Stimulated activated effector memory CD8-positive, alpha-beta T cell treated with anti-CD3 and anti-CD28 coated beads, Interleukin-12 subunit alpha, Interleukin-12 subunit beta, amount 100 ng/mL, for 72 hours (primary cell): Measurements from ENCODE around the gene PADI6.
"Not testable (repeated sequence)": the region's sequence is repeated elsewhere in the genome, so short reads cannot be mapped to it uniquely, and the experiment has no call there.

Source experiments
- ATAC-seq: fragments of 150-1000 bp; cut with Tn5 transposase; 2 replicates; pipeline ENCODE4 v1.10.0; 2021
- DNase-seq, 2 donors: peaks; one replicate each; pipeline ENCODE4 v3.0.0; 2021 to 2022; ENCODE audit warnings: low spot score in 2 of 2
- H3K27ac Mint-ChIP-seq: one replicate; pipeline ENCODE4 v1.8.0; 2022; ENCODE audit warnings: mild to moderate bottlenecking, mixed read lengths
- H3K36me3 Mint-ChIP-seq: one replicate; pipeline ENCODE4 v1.8.0; 2022; ENCODE audit warnings: mild to moderate bottlenecking, mixed read lengths
- H3K4me1 Mint-ChIP-seq: one replicate; pipeline ENCODE4 v1.8.0; 2022; ENCODE audit warnings: mixed read lengths
- H3K4me3 Mint-ChIP-seq: one replicate; pipeline ENCODE4 v1.8.0; 2022; ENCODE audit warnings: mild to moderate bottlenecking, mixed read lengths
- H3K9me3 Mint-ChIP-seq: one replicate; pipeline ENCODE4 v1.8.0; 2022; ENCODE audit warnings: mixed read lengths

PADI6 gene

GRCh38 chr1:17372955-17373354 is 959 bp downstream of the PADI6 start:
- no peak for DNase-seq

GRCh38 chr1:17375651-17376050 is 3.7 kb downstream of the PADI6 start:
- DNase-seq: no peak
- no peaks in the 10 kb centered on the region for H3K36me3 Mint-ChIP-seq
- H3K4me3 Mint-ChIP-seq: no peak overlapping the region
- no peaks in the 10 kb centered on the region for H3K4me1 Mint-ChIP-seq
- no peak overlapping the region for H3K27ac Mint-ChIP-seq
- no peaks in the 10 kb centered on the region for H3K9me3 Mint-ChIP-seq
- no peak for ATAC-seq

More at GRCh38 chr1:17372955-17373354, 959 bp downstream of the PADI6 start:
- Mint-ChIP-seq H3K9me3 (no peaks in the 10 kb centered on the region), H3K27ac (no peak overlapping the region), H3K36me3 (no peaks in the 10 kb centered on the region), H3K4me1 (no peaks in the 10 kb centered on the region), H3K4me3 (no peak overlapping the region)
- ATAC-seq: no peak

GRCh38 chr1:17377325-17377953 is 5.4 kb downstream of the PADI6 start:
- DNase-seq (no peak), ATAC-seq (no peak)
- Mint-ChIP-seq H3K36me3 (no peaks in the 10 kb centered on the region), H3K27ac (no peak overlapping the region), H3K9me3 (no peaks in the 10 kb centered on the region), H3K4me1 (no peaks in the 10 kb centered on the region), H3K4me3 (no peak overlapping the region)

GRCh38 chr1:17381161-17381560 is 9.2 kb downstream of the PADI6 start:
- Mint-ChIP-seq H3K27ac (no peak overlapping the region), H3K9me3 (no peaks in the 10 kb centered on the region), H3K4me3 (no peak overlapping the region), H3K36me3 (no peaks in the 10 kb centered on the region), H3K4me1 (no peaks in the 10 kb centered on the region)
- DNase-seq (no peak), ATAC-seq (no peak)

- DNase-seq (no peak), ATAC-seq (no peak)
- peaks cover 17% of the 10 kb centered on the region for H3K4me1 Mint-ChIP-seq
- no peaks in the 10 kb centered on the region for H3K36me3 Mint-ChIP-seq
- H3K4me3 Mint-ChIP-seq: no peak overlapping the region
- no peaks in the 10 kb centered on the region for H3K9me3 Mint-ChIP-seq
- H3K27ac Mint-ChIP-seq: no peak overlapping the region
Observed at GRCh38 chr1:17392199-17392740, 20.3 kb downstream of the PADI6 start.

GRCh38 chr1:17393230-17393629 is 21.2 kb downstream of the PADI6 start:
- H3K27ac Mint-ChIP-seq: peak overlapping the region; percentile 19
- peaks cover 17% of the 10 kb centered on the region for H3K4me1 Mint-ChIP-seq
- no peaks in the 10 kb centered on the region for H3K9me3 Mint-ChIP-seq
- DNase-seq (no peak), ATAC-seq (peak; percentile 67)
- H3K36me3 Mint-ChIP-seq: no peaks in the 10 kb centered on the region
- H3K4me3 Mint-ChIP-seq: peak overlapping the region; percentile 3

GRCh38 chr1:17397910-17398695 is 26.1 kb downstream of the PADI6 start:
- Mint-ChIP-seq H3K9me3 (no peaks in the 10 kb centered on the region), H3K27ac (no peak overlapping the region), H3K4me1 (peaks cover 9% of the 10 kb centered on the region), H3K36me3 (no peaks in the 10 kb centered on the region), H3K4me3 (no peak overlapping the region)
- no peak for DNase-seq
- ATAC-seq: no peak

GRCh38 chr1:17400725-17401341 is 28.8 kb downstream of the PADI6 start:
- DNase-seq (no peak), ATAC-seq (no peak)
- Mint-ChIP-seq H3K36me3 (peaks cover 11% of the 10 kb centered on the region), H3K4me1 (no peaks in the 10 kb centered on the region), H3K27ac (no peak overlapping the region), H3K9me3 (no peaks in the 10 kb centered on the region), H3K4me3 (no peak overlapping the region)

GRCh38 chr1:17401841-17402240 is 29.8 kb downstream of the PADI6 start:
- ATAC-seq (no peak), DNase-seq (no peak)
- peaks cover 20% of the 10 kb centered on the region for H3K36me3 Mint-ChIP-seq
- H3K9me3 Mint-ChIP-seq: no peaks in the 10 kb centered on the region
- no peak overlapping the region for H3K27ac Mint-ChIP-seq
- peaks cover 4% of the 10 kb centered on the region for H3K4me1 Mint-ChIP-seq
- H3K4me3 Mint-ChIP-seq: no peak overlapping the region

- DNase-seq (no peak), ATAC-seq (no peak)
- Mint-ChIP-seq H3K4me1 (peaks cover 11% of the 10 kb centered on the region), H3K4me3 (no peak overlapping the region), H3K9me3 (no peaks in the 10 kb centered on the region), H3K36me3 (peaks cover 32% of the 10 kb centered on the region), H3K27ac (no peak overlapping the region)
Observed at GRCh38 chr1:17403081-17403480, 31.1 kb downstream of the PADI6 start.

GRCh38 chr1:17404034-17404684 is 32.2 kb downstream of the PADI6 start:
- Mint-ChIP-seq H3K4me3 (no peak overlapping the region), H3K27ac (no peak overlapping the region), H3K9me3 (no peaks in the 10 kb centered on the region), H3K36me3 (peaks cover 43% of the 10 kb centered on the region), H3K4me1 (peaks cover 11% of the 10 kb centered on the region)
- no peak for ATAC-seq
- no peak for DNase-seq

GRCh38 chr1:17404820-17405219 is 32.8 kb downstream of the PADI6 start:
- Mint-ChIP-seq H3K36me3 (peaks cover 50% of the 10 kb centered on the region), H3K4me1 (peaks cover 11% of the 10 kb centered on the region), H3K27ac (no peak overlapping the region), H3K9me3 (no peaks in the 10 kb centered on the region), H3K4me3 (no peak overlapping the region)
- ATAC-seq: no peak
- no peak for DNase-seq

- H3K9me3 Mint-ChIP-seq: no peaks in the 10 kb centered on the region
- no peak overlapping the region for H3K27ac Mint-ChIP-seq
- ATAC-seq (peak; percentile 77), DNase-seq (peak; percentile 10 to 64)
- peaks cover 63% of the 10 kb centered on the region for H3K36me3 Mint-ChIP-seq
- peaks cover 11% of the 10 kb centered on the region for H3K4me1 Mint-ChIP-seq
- no peak overlapping the region for H3K4me3 Mint-ChIP-seq
Observed at GRCh38 chr1:17405898-17406759, 34.1 kb downstream of the PADI6 start.

- H3K9me3 Mint-ChIP-seq, H3K4me3 Mint-ChIP-seq, DNase-seq, ATAC-seq, H3K27ac Mint-ChIP-seq: not testable (repeated sequence)
- peaks cover 71% of the 10 kb centered on the region for H3K36me3 Mint-ChIP-seq
- H3K4me1 Mint-ChIP-seq: peaks cover 11% of the 10 kb centered on the region
Observed at GRCh38 chr1:17406760-17407475, 34.9 kb downstream of the PADI6 start.
